IPS DF 6.9 (cell line): ENCODE measurements around the gene SLC2A11.

ENCODE experiments used
- DNase-seq: peaks from one replicate; pipeline ENCODE4 v3.0.0-alpha.2; 2013; ENCODE audit warnings: low read depth, low spot score
- H3K27ac ChIP-seq: one replicate; pipeline ENCODE4 v1.5.1; 2013; ENCODE audit warnings: low read length, control low read depth
- H3K27me3 ChIP-seq: 2 replicates; pipeline ENCODE4 v1.6.1; 2013; ENCODE audit warnings: mild to moderate bottlenecking, low read length; ENCODE audit not compliant: control insufficient read depth, insufficient read depth
- H3K36me3 ChIP-seq: 2 replicates; pipeline ENCODE4 v1.6.1; 2013; ENCODE audit warnings: low read length; ENCODE audit not compliant: control insufficient read depth, insufficient read depth
- H3K4me1 ChIP-seq: 2 replicates; pipeline ENCODE4 v1.6.1; 2013; ENCODE audit warnings: low read length; ENCODE audit not compliant: control insufficient read depth, insufficient read depth
- H3K4me3 ChIP-seq: 2 replicates; pipeline ENCODE4 v1.5.1; 2013; ENCODE audit warnings: mild to moderate bottlenecking, low read length
- H3K9me3 ChIP-seq: 2 replicates; pipeline ENCODE4 v1.6.1; 2013; ENCODE audit warnings: low read length, inconsistent platforms; ENCODE audit not compliant: control insufficient read depth, insufficient read depth
- WGBS: extraction: QIAGEN DNeasy Blood & Tissue Kit; methylation state at CpG from one replicate; pipeline ENCODE4 v1.1.7; 2013; ENCODE audit warnings: mixed read lengths, missing lambda C conversion rate; ENCODE audit not compliant: insufficient read length, insufficient coverage; 5-methylcytosine and 5-hydroxymethylcytosine counted together

The SLC2A11 gene

DNA sequence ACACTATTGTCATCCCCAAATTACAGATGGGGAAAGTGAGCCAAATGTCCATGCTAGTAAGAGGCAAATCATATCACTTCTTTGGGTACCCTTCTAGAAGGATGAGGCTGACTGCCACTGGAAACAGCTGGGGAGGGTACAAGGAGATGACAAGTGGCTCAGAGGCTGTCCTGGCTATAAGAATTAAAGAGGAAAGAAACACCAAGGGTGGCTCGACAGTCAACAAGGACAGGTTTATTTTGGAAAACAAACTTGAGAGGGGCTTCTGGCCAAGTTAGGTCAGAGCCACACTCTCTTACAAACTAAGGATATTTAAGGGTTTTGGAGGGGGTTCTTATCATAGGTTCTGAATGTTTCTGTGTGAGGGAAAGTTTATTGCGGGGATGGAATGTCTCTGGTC, 34.5 kb downstream of the SLC2A11 start:
- peaks cover 16% of the 10 kb centered on the region for H3K36me3 ChIP-seq
- no peak for DNase-seq
- H3K9me3 ChIP-seq, result no peaks in the 10 kb centered on the region
- no CpG with 5 or more reads among the region's 2 CpGs for WGBS
- no peaks in the 10 kb centered on the region for H3K27me3 ChIP-seq
- H3K4me3 ChIP-seq, result no peak overlapping the region
- peaks cover 8% of the 10 kb centered on the region for H3K4me1 ChIP-seq
- no peak overlapping the region for H3K27ac ChIP-seq

DNA sequence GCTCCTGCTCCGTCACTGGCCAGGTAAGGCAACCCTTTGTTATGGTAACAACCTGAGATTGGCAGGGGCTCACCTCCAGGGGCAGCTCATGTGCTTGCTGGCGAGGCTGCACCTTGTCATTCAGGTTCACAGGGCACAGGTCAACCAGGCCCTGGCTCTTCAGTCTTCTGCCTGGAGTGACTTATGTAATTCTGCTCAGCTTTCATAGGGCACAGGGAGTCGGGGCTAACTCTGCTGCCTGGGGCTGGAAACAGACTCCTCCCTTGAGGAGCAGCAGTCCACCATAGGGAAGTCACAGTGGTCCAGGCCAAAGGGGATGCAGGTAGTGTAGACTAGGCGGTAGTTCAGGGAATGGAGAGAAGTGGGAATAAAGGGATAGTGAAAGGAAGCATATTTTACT, 35.0 kb downstream of the SLC2A11 start:
- Histone ChIP-seq H3K4me1 (peaks cover 8% of the 10 kb centered on the region), H3K9me3 (no peaks in the 10 kb centered on the region), H3K4me3 (no peak overlapping the region), H3K36me3 (peaks cover 19% of the 10 kb centered on the region), H3K27ac (no peak overlapping the region), H3K27me3 (no peaks in the 10 kb centered on the region)
- no peak for DNase-seq
- no CpG with 5 or more reads among the region's 4 CpGs for whole genome bisulfite sequencing

DNA sequence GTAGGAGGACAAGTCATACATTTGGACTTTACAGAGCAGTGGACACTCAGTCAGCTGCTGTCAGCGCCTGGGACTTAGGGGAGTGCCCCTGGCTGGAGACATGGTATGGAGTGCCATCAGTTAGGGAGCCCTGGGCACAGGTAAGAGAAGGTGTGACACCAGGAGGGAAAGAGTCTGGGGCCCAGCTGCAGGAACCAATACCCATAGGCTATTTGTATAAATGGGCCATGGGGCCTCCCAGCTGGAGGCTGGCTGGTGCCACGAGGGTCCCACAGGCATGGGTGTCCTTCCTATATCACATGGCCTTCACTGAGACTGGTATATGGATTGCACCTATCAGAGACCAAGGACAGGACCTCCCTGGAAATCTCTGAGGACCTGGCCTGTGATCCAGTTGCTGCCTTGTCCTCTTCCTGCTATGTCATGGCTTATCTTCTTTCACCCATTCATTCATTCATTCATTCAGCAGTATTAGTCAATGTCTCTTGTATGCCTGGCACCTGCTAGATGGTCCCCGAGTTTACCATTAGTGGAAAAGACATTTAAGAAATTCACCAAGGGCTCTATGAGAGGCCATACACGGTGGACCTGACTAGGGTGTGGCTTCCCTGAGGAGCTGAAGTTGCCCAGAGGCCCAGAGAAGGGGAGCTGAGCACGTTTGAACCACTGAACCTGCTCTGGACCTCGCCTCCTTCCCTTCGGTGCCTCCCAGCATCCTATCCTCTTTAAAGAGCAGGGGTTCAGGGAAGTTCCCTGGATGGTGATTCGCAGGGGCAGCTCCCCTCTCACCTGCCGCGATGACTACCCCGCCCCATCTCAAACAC, 35.7 kb downstream of the SLC2A11 start:
- Histone ChIP-seq H3K36me3 (peaks cover 19% of the 10 kb centered on the region), H3K4me1 (peaks cover 11% of the 10 kb centered on the region), H3K4me3 (peak overlapping the region; percentile 89; the same call in 1 of the 2 replicates), H3K27ac (no peak overlapping the region), H3K27me3 (no peaks in the 10 kb centered on the region), H3K9me3 (no peaks in the 10 kb centered on the region)
- no peak for DNase-seq
- no CpG with 5 or more reads among the region's 11 CpGs for WGBS

- Histone ChIP-seq H3K4me3 (peak within 1 kb of the TSS; percentile 89), H3K27me3 (no peaks in the 10 kb centered on the region), H3K9me3 (no peaks in the 10 kb centered on the region), H3K36me3 (peaks cover 19% of the 10 kb centered on the region), H3K27ac (no peak within 1 kb of the TSS), H3K4me1 (peaks cover 11% of the 10 kb centered on the region)
- DNase-seq, result peak; percentile 87
- no CpG with 5 or more reads among the region's 72 CpGs for WGBS
These were observed 36.5 kb downstream of the SLC2A11 start, which contains the start of gene MIF for GRCh38 chr22:23893945-23894709. MIF (plus strand) TSS chr22:23894383; CDS start chr22:23894475, 92 bp downstream.

GRCh38 chr22:23894710-23895598, 37.3 kb downstream of the SLC2A11 start:
- no peak for DNase-seq

GRCh38 chr22:23895599-23896144, 38.0 kb downstream of the SLC2A11 start:
- Histone ChIP-seq H3K27ac (no peak overlapping the region), H3K27me3 (no peaks in the 10 kb centered on the region), H3K4me3 (peak overlapping the region; percentile 89; the same call in 1 of the 2 replicates), H3K4me1 (peaks cover 11% of the 10 kb centered on the region), H3K9me3 (no peaks in the 10 kb centered on the region), H3K36me3 (peaks cover 19% of the 10 kb centered on the region)
- WGBS, result no CpG with 5 or more reads among the region's 16 CpGs
- no peak for DNase-seq

More at GRCh38 chr22:23894710-23895598, 37.3 kb downstream of the SLC2A11 start:
- WGBS, result no CpG with 5 or more reads among the region's 79 CpGs
- peak overlapping the region; percentile 89 for H3K4me3 ChIP-seq
- H3K9me3 ChIP-seq, result no peaks in the 10 kb centered on the region
- peaks cover 11% of the 10 kb centered on the region for H3K4me1 ChIP-seq
- no peak overlapping the region for H3K27ac ChIP-seq
- peaks cover 19% of the 10 kb centered on the region for H3K36me3 ChIP-seq
- H3K27me3 ChIP-seq, result no peaks in the 10 kb centered on the region

DNA sequence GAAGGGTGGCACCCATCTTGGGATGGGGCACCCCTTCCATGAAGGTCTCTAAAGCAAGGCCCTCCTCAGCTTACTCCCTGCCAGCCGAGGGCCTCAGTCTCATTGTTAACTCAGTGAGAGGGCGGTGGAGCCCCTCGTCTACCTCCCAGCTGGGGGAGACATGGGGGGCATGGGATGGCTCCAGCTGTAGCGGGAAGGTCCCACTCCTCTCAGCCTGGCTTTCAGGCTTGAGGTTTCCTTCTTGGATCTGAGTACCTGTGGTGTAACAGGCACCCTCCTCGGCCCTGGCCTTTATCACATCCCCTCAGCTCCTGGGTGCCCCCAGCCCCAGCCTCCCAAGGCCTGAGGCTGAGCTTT, 38.5 kb downstream of the SLC2A11 start:
- Histone ChIP-seq H3K27ac (no peak overlapping the region), H3K4me3 (no peak overlapping the region), H3K4me1 (peaks cover 11% of the 10 kb centered on the region), H3K36me3 (peaks cover 19% of the 10 kb centered on the region), H3K27me3 (no peaks in the 10 kb centered on the region), H3K9me3 (no peaks in the 10 kb centered on the region)
- no CpG with 5 or more reads among the region's 5 CpGs for WGBS
- no peak for DNase-seq

- Histone ChIP-seq H3K36me3 (peaks cover 19% of the 10 kb centered on the region), H3K4me3 (no peak overlapping the region), H3K4me1 (peaks cover 11% of the 10 kb centered on the region), H3K9me3 (no peaks in the 10 kb centered on the region), H3K27me3 (no peaks in the 10 kb centered on the region), H3K27ac (no peak overlapping the region)
- no peak for DNase-seq
- WGBS, result no CpG with 5 or more reads among the region's 8 CpGs
These were observed 39.0 kb downstream of the SLC2A11 start for GRCh38 chr22:23896523-23897186.

- Histone ChIP-seq H3K4me3 (no peak overlapping the region), H3K4me1 (peaks cover 11% of the 10 kb centered on the region), H3K9me3 (no peaks in the 10 kb centered on the region), H3K27ac (no peak overlapping the region), H3K36me3 (peaks cover 19% of the 10 kb centered on the region), H3K27me3 (no peaks in the 10 kb centered on the region)
- DNase-seq, result no peak
- no CpG with 5 or more reads among the region's 3 CpGs for WGBS
These were observed 39.6 kb downstream of the SLC2A11 start for GRCh38 chr22:23897320-23897719.
